Prostate gland (tissue), 1 donor: ENCODE measurements around the gene ANO6.

ENCODE experiments used
- POLR2A ChIP-seq: fragments of 450-650 bp; IDR thresholded peaks from one replicate; pipeline ENCODE4 v1.6.1; 2016; ENCODE audit warnings: antibody characterized with exemption, mild to moderate bottlenecking
- POLR2AphosphoS5 ChIP-seq: sonication (generic); formaldehyde crosslinking; IDR thresholded peaks from one replicate; pipeline ENCODE4 v1.6.1; 2017; ENCODE audit warnings: antibody characterized with exemption

- TF ChIP-seq POLR2AphosphoS5 (no peak), POLR2A (no peak)
Observed at GRCh38 chr12:45462506-45462905, 246.6 kb downstream of the ANO6 start.
